K562 (cell line): ENCODE measurements around the gene SPOCD1. TPM values are rescaled to one million over a fixed set of nuclear protein-coding genes. Genes with fewer than 3 reads are reported as not detected.

ENCODE experiments used
- ATAC-seq: fragments of 200-7000 bp; cut with Tn5 transposase; 3 replicates; pipeline ENCODE4 v1.9.1; 2020; ENCODE audit warnings: moderate library complexity
- BruUV-seq: library from RNA; stranded (reverse); fragments of 400-500 nt; replicated peaks from 2 replicates; lab custom pipeline; 2021; lab: Mats Ljungman, UMichigan
- CTCF ChIA-PET: fragments of 300-600 bp; formaldehyde crosslinking; extraction: SDS; loops from one replicate; lab custom pipeline; 2021; ENCODE audit warnings: low intra/inter-chr PET ratio; lab: Yijun Ruan, JAX
- POLR2A ChIA-PET: fragments of 300-600, 350-650 bp; sonication (Branson Sonifier 250); formaldehyde crosslinking; extraction: SDS; loops from one replicate; lab custom pipeline; 2021; ENCODE audit warnings: antibody characterized with exemption, inconsistent platforms; lab: Yijun Ruan, JAX
- DNase-seq, 4 experiments: peaks; one replicate each; pipeline versions ENCODE4 v3.0.0 to v3.0.0-alpha.2; 2011 to 2018; ENCODE audit warnings: low spot score in 3 of 4, mixed read lengths in 3 of 4; ENCODE audit errors: extremely low read depth in 1 of 4
- FAIRE-seq: peaks from 2 replicates; lab custom pipeline; 2011; peaks lifted over from hg19 to GRCh38; lab: Jason Lieb, UNC
- H2AFZ ChIP-seq: 2 replicates; pipeline ENCODE4 v1.6.0; 2011; ENCODE audit warnings: low read depth, low read length, control low read depth, inconsistent platforms
- H3K27ac ChIP-seq: fragments of 200-600 bp; 3 replicates; pipeline ENCODE4 v1.8.0; 2011; ENCODE audit warnings: low read depth, mild to moderate bottlenecking, control low read depth, inconsistent platforms, low read length, moderate library complexity, mixed read lengths; ENCODE audit errors: extremely low read depth
- H3K27me3 ChIP-seq, 2 experiments: fragments of 300-600 bp in 1 of 2; 2 replicates in 1 of 2; 3 replicates in 1 of 2; pipeline versions ENCODE4 v1.6.0 to v1.8.0; 2011; ENCODE audit warnings: inconsistent platforms in 2 of 2, low read length in 2 of 2, mild to moderate bottlenecking in 1 of 2, mixed read lengths in 1 of 2, moderate library complexity in 1 of 2; ENCODE audit not compliant: control insufficient read depth in 2 of 2, insufficient read depth in 2 of 2
- H3K36me3 ChIP-seq: fragments of 300-600 bp; 3 replicates; pipeline ENCODE4 v1.8.0; 2011; ENCODE audit warnings: mild to moderate bottlenecking, low read length, inconsistent platforms; ENCODE audit not compliant: control insufficient read depth, insufficient read depth
- H3K4me1 ChIP-seq, 2 experiments: fragments of 200-600 bp in 1 of 2; replicated peaks in 1 of 2; 2 replicates in 1 of 2; 3 replicates in 1 of 2; pipeline versions ENCODE4 v1.5.1 to v1.8.0; 2011; ENCODE audit warnings: inconsistent platforms in 2 of 2, low read length in 2 of 2, mild to moderate bottlenecking in 1 of 2, mixed read lengths in 1 of 2, moderate library complexity in 1 of 2; ENCODE audit not compliant: control insufficient read depth in 2 of 2, insufficient read depth in 2 of 2
- H3K4me2 ChIP-seq: 2 replicates; pipeline ENCODE4 v1.6.1; 2011; ENCODE audit warnings: low read length, control low read depth, inconsistent platforms, mixed read lengths; ENCODE audit not compliant: insufficient read depth
- H3K4me3 ChIP-seq: fragments of 200-600 bp; sonication (generic), shearing (Covaris generic); 2 replicates; pipeline ENCODE4 v1.5.1; 2016; ENCODE audit warnings: control low read depth, inconsistent platforms
- H3K79me2 ChIP-seq: fragments of 200-600 bp; 3 replicates; pipeline ENCODE4 v1.8.0; 2011; ENCODE audit warnings: low read length, inconsistent platforms; ENCODE audit not compliant: control insufficient read depth, insufficient read depth
- H3K9ac ChIP-seq, 2 experiments: 2 replicates each; pipeline versions ENCODE4 v1.6.0 to v1.6.1; 2011; ENCODE audit warnings: low read depth in 2 of 2, low read length in 2 of 2, control low read depth in 1 of 2, inconsistent platforms in 1 of 2, mild to moderate bottlenecking in 1 of 2, mixed read lengths in 1 of 2; ENCODE audit not compliant: insufficient read depth in 1 of 2
- H3K9me1 ChIP-seq: one replicate; pipeline ENCODE4 v1.6.0; 2011; ENCODE audit warnings: inconsistent platforms, mild to moderate bottlenecking, low read length, moderate library complexity; ENCODE audit not compliant: control insufficient read depth, insufficient read depth
- H3K9me3 ChIP-seq: replicated peaks from 2 replicates; pipeline ENCODE4 v1.5.1; 2011; ENCODE audit warnings: low read depth, low read length, inconsistent platforms; ENCODE audit not compliant: control insufficient read depth, insufficient read depth
- H4K20me1 ChIP-seq: replicated peaks from 2 replicates; pipeline ENCODE4 v1.6.1; 2011; ENCODE audit warnings: low read length, inconsistent platforms, mixed read lengths; ENCODE audit not compliant: control insufficient read depth, insufficient read depth
- EHMT2 ChIP-seq: fragments of 450-650 bp; IDR thresholded peaks from 2 replicates; pipeline ENCODE4 v1.6.1; 2018; ENCODE audit warnings: antibody characterized with exemption
- FOS ChIP-seq: IDR thresholded peaks from 3 replicates; pipeline ENCODE4 v1.6.1; 2011; ENCODE audit not compliant: insufficient read length; ENCODE audit errors: extremely low read depth
- MCM3 ChIP-seq: fragments of 450-650 bp; IDR thresholded peaks from 2 replicates; pipeline ENCODE4 v1.6.1; 2016
- NEUROD1 ChIP-seq: fragments of 150-350 bp; IDR thresholded peaks from 2 replicates; pipeline ENCODE4 v1.6.1; 2014; ENCODE audit warnings: borderline replicate concordance, low read length, low read depth; ENCODE audit not compliant: partially characterized antibody
- WGBS: fragments of 100-300 bp; shearing (Covaris generic); methylation state at CpG from one replicate; pipeline ENCODE4 v1.1.6; 2016; ENCODE audit warnings: low coverage, mixed read lengths; ENCODE audit not compliant: insufficient coverage; ENCODE audit errors: missing lambda C conversion rate; 5-methylcytosine and 5-hydroxymethylcytosine counted together
- in situ Hi-C: fragments of 300-500 bp; cut with MboI; formaldehyde crosslinking; loops from 4 replicates; pipeline ENCODE4 v1.15.0; 2018; ENCODE audit warnings: inconsistent platforms, mixed read lengths
- intact Hi-C: fragments of 100-400 bp; cut with micrococcal nuclease; formaldehyde crosslinking; loops from 2 replicates; pipeline ENCODE4 v1.14.2; 2022
- polyA plus RNA-seq, 8 experiments: library from polyadenylated mRNA; depleted of rRNA in 4 of 8; stranded (reverse) in 5 of 8; unstranded in 3 of 8; fragments of >200 nt; fragmentation: Nextera tagmentation in 2 of 8; fragmentation: Illumina TruSeq in 1 of 8; extraction: Ambion mirVana in 2 of 8; extraction: Trizol in 1 of 8; gene quantifications; 2 replicates each; pipeline versions ENCODE4 v1.2.1 to v1.2.3, GENCODE V29; 2011 to 2014; ENCODE audit warnings: inconsistent platforms in 1 of 8, missing spikeins in 1 of 8
- total RNA-seq, 7 experiments: library from RNA; depleted of rRNA in 6 of 7; stranded (reverse); fragments of >200 nt in 6 of 7; fragmentation: Illumina TruSeq in 2 of 7; extraction: Trizol in 2 of 7; gene quantifications; 2 replicates each; pipeline versions ENCODE4 v1.2.1 to v1.2.3, GENCODE V29; 2011 to 2021; ENCODE audit warnings: low replicate concordance in 1 of 7
- TF ChIP-seq, protein P1 (sequence below): fragments of 450-650 bp; IDR thresholded peaks from 2 replicates; pipeline ENCODE4 v1.6.1; 2016; ENCODE audit warnings: mild to moderate bottlenecking, moderate library complexity

The SPOCD1 gene
- total and polyA plus RNA-seq, 9 of the 15 experiments (the other 6 are each of a cell fraction or from before 2014, with no cell fraction given): 0.03 to 0.71 (median 0.26) TPM; not detected in 1

DNA sequence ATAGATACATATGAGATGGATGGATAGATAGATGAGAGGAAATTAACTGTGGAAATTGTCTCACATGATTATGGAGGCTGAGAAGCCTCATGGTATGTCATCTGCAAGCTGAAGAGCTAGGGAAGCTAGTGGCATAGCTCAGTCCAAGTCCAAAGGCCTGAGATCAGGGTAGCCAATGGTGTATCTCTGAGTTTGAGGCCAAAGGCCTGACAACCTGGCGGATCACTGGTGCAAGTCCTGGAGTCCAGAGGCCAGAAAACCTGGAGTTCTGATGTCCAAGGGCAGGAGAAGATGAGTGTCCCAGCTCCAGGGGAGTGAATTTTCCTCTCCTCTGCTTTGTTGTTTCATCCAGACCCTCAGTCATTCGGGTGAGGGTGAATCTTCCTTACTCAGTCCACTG lies 43.9 kb upstream of the SPOCD1 start:
- Histone ChIP-seq H3K79me2 (no peaks in the 10 kb centered on the region), H3K9ac (no peak overlapping the region), H3K27me3 (no peaks in the 10 kb centered on the region; a peak in 1 of 5 replicates), H3K9me3 (no peaks in the 10 kb centered on the region), H2AFZ (no peak overlapping the region), H3K4me1 (peaks cover 0 to 10% of the 10 kb centered on the region in 2 experiments; a peak in 3 of 5 replicates), H3K9me1 (no peaks in the 10 kb centered on the region), H4K20me1 (no peaks in the 10 kb centered on the region), H3K4me3 (no peak overlapping the region), H3K36me3 (no peaks in the 10 kb centered on the region), H3K4me2 (no peak overlapping the region), H3K27ac (no peak overlapping the region)
- ATAC-seq (no peak), DNase-seq (no peak), FAIRE-seq (no peak)
- ChIA-PET CTCF (no interaction called here), POLR2A (interaction anchor here (0.6 to 1.2 kb wide), 2 partner anchors 98 to 179 kb away, joined by 4 read pairs; no protein-coding TSS in a partner anchor)
- in situ Hi-C loops (no loop called here), intact Hi-C loops (no loop called here)
- TF ChIP-seq NEUROD1 (no peak), MCM3 (no peak), FOS (no peak), EHMT2 (no peak)
- TF ChIP-seq, protein P1, sequence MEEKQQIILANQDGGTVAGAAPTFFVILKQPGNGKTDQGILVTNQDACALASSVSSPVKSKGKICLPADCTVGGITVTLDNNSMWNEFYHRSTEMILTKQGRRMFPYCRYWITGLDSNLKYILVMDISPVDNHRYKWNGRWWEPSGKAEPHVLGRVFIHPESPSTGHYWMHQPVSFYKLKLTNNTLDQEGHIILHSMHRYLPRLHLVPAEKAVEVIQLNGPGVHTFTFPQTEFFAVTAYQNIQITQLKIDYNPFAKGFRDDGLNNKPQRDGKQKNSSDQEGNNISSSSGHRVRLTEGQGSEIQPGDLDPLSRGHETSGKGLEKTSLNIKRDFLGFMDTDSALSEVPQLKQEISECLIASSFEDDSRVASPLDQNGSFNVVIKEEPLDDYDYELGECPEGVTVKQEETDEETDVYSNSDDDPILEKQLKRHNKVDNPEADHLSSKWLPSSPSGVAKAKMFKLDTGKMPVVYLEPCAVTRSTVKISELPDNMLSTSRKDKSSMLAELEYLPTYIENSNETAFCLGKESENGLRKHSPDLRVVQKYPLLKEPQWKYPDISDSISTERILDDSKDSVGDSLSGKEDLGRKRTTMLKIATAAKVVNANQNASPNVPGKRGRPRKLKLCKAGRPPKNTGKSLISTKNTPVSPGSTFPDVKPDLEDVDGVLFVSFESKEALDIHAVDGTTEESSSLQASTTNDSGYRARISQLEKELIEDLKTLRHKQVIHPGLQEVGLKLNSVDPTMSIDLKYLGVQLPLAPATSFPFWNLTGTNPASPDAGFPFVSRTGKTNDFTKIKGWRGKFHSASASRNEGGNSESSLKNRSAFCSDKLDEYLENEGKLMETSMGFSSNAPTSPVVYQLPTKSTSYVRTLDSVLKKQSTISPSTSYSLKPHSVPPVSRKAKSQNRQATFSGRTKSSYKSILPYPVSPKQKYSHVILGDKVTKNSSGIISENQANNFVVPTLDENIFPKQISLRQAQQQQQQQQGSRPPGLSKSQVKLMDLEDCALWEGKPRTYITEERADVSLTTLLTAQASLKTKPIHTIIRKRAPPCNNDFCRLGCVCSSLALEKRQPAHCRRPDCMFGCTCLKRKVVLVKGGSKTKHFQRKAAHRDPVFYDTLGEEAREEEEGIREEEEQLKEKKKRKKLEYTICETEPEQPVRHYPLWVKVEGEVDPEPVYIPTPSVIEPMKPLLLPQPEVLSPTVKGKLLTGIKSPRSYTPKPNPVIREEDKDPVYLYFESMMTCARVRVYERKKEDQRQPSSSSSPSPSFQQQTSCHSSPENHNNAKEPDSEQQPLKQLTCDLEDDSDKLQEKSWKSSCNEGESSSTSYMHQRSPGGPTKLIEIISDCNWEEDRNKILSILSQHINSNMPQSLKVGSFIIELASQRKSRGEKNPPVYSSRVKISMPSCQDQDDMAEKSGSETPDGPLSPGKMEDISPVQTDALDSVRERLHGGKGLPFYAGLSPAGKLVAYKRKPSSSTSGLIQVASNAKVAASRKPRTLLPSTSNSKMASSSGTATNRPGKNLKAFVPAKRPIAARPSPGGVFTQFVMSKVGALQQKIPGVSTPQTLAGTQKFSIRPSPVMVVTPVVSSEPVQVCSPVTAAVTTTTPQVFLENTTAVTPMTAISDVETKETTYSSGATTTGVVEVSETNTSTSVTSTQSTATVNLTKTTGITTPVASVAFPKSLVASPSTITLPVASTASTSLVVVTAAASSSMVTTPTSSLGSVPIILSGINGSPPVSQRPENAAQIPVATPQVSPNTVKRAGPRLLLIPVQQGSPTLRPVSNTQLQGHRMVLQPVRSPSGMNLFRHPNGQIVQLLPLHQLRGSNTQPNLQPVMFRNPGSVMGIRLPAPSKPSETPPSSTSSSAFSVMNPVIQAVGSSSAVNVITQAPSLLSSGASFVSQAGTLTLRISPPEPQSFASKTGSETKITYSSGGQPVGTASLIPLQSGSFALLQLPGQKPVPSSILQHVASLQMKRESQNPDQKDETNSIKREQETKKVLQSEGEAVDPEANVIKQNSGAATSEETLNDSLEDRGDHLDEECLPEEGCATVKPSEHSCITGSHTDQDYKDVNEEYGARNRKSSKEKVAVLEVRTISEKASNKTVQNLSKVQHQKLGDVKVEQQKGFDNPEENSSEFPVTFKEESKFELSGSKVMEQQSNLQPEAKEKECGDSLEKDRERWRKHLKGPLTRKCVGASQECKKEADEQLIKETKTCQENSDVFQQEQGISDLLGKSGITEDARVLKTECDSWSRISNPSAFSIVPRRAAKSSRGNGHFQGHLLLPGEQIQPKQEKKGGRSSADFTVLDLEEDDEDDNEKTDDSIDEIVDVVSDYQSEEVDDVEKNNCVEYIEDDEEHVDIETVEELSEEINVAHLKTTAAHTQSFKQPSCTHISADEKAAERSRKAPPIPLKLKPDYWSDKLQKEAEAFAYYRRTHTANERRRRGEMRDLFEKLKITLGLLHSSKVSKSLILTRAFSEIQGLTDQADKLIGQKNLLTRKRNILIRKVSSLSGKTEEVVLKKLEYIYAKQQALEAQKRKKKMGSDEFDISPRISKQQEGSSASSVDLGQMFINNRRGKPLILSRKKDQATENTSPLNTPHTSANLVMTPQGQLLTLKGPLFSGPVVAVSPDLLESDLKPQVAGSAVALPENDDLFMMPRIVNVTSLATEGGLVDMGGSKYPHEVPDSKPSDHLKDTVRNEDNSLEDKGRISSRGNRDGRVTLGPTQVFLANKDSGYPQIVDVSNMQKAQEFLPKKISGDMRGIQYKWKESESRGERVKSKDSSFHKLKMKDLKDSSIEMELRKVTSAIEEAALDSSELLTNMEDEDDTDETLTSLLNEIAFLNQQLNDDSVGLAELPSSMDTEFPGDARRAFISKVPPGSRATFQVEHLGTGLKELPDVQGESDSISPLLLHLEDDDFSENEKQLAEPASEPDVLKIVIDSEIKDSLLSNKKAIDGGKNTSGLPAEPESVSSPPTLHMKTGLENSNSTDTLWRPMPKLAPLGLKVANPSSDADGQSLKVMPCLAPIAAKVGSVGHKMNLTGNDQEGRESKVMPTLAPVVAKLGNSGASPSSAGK: no peak
- WGBS: 59% methylated on average over 2 of the region's 2 CpGs
- no TSS peak for BruUV-seq
